ENCODE results near the gene SPOCK2. TPM values are rescaled to one million over a fixed set of nuclear protein-coding genes. Genes with fewer than 3 reads are reported as not detected.

The SPOCK2 gene
- total and polyA plus RNA-seq, 2 of the 13 experiments (the other 11 are each of a cell fraction or from before 2014, with no cell fraction given): 8.6 to 30.6 TPM

DNA sequence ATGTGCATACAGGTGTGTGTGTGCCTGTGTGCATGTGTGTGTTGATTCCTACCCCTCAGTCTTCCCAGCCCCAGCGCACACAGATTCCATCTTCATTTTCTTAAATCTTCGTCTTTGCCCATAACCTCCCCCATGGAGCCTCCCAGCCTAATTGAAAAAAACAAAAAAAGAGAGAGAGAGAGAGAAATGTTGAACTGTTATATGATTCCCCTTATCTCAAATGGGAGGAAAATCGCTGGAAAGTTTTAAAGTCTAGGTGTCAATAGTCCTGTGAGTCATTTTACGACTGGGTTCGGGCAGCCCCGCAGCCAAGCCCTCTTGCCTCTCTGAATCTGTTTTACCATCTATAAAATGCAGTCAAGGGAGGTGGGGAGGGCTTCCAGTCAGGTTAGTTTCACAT is 60.9 kb downstream of the SPOCK2 start:
- Histone ChIP-seq H3K4me1 (ENCODE audit: insufficient read depth, low read length) (peaks cover 86% of the 10 kb centered on the region), H3K4me3 (replicated peaks in 1 of 3; ENCODE audit: insufficient read depth in 1 of 3, low read depth in 2 of 3, low read length in 3 of 3) (no peak overlapping the region), H3K36me3 (replicated peaks in 1 of 2; ENCODE audit: control insufficient read depth in 1 of 2, insufficient read depth in 2 of 2, low read length in 2 of 2) (no peaks in the 10 kb centered on the region), H3K9ac (ENCODE audit: insufficient read depth, low read depth, low read length) (no peak overlapping the region), H3K9me3 (ENCODE audit: low read length) (no peaks in the 10 kb centered on the region), H4K20me1 (ENCODE audit: insufficient read depth, low read length) (no peaks in the 10 kb centered on the region), H3K79me2 (ENCODE audit: insufficient read depth, low read length) (peaks cover 11% of the 10 kb centered on the region), H2AFZ (ENCODE audit: low read length) (no peak overlapping the region), H3K27me3 (ENCODE audit: control insufficient read depth in 1 of 2, insufficient read depth in 2 of 2, low read length in 2 of 2) (no peaks in the 10 kb centered on the region), H3K4me2 (ENCODE audit: low read depth, low read length) (no peak overlapping the region), H3K27ac (ENCODE audit: extremely low read length, insufficient read depth, low read length) (no peak overlapping the region)
- TF ChIP-seq CHCHD3 (CRISPR knock-in tag; IDR thresholded peaks at IDR 0.05) (no peak), NFYB (CRISPR knock-in tag; IDR thresholded peaks at IDR 0.05) (no peak), ZNF33A (CRISPR knock-in tag; IDR thresholded peaks at IDR 0.05; ENCODE audit: borderline replicate concordance) (no peak), ZNF652 (CRISPR knock-in tag; IDR thresholded peaks at IDR 0.05; ENCODE audit: borderline replicate concordance, low read depth) (no peak), NBN (conservative IDR thresholded peaks at IDR 0.05) (no peak), KDM5B (CRISPR knock-in tag; IDR thresholded peaks at IDR 0.05; ENCODE audit: borderline replicate concordance) (no peak), ZNF75D (CRISPR knock-in tag; IDR thresholded peaks at IDR 0.05; ENCODE audit: borderline replicate concordance) (no peak)
- TF ChIP-seq, protein P1, sequence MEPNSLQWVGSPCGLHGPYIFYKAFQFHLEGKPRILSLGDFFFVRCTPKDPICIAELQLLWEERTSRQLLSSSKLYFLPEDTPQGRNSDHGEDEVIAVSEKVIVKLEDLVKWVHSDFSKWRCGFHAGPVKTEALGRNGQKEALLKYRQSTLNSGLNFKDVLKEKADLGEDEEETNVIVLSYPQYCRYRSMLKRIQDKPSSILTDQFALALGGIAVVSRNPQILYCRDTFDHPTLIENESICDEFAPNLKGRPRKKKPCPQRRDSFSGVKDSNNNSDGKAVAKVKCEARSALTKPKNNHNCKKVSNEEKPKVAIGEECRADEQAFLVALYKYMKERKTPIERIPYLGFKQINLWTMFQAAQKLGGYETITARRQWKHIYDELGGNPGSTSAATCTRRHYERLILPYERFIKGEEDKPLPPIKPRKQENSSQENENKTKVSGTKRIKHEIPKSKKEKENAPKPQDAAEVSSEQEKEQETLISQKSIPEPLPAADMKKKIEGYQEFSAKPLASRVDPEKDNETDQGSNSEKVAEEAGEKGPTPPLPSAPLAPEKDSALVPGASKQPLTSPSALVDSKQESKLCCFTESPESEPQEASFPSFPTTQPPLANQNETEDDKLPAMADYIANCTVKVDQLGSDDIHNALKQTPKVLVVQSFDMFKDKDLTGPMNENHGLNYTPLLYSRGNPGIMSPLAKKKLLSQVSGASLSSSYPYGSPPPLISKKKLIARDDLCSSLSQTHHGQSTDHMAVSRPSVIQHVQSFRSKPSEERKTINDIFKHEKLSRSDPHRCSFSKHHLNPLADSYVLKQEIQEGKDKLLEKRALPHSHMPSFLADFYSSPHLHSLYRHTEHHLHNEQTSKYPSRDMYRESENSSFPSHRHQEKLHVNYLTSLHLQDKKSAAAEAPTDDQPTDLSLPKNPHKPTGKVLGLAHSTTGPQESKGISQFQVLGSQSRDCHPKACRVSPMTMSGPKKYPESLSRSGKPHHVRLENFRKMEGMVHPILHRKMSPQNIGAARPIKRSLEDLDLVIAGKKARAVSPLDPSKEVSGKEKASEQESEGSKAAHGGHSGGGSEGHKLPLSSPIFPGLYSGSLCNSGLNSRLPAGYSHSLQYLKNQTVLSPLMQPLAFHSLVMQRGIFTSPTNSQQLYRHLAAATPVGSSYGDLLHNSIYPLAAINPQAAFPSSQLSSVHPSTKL (CRISPR knock-in tag; IDR thresholded peaks at IDR 0.05): no peak
- TF ChIP-seq, protein P2, sequence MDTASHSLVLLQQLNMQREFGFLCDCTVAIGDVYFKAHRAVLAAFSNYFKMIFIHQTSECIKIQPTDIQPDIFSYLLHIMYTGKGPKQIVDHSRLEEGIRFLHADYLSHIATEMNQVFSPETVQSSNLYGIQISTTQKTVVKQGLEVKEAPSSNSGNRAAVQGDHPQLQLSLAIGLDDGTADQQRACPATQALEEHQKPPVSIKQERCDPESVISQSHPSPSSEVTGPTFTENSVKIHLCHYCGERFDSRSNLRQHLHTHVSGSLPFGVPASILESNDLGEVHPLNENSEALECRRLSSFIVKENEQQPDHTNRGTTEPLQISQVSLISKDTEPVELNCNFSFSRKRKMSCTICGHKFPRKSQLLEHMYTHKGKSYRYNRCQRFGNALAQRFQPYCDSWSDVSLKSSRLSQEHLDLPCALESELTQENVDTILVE (CRISPR knock-in tag; IDR thresholded peaks at IDR 0.05): no peak
- TF ChIP-seq, protein P3, sequence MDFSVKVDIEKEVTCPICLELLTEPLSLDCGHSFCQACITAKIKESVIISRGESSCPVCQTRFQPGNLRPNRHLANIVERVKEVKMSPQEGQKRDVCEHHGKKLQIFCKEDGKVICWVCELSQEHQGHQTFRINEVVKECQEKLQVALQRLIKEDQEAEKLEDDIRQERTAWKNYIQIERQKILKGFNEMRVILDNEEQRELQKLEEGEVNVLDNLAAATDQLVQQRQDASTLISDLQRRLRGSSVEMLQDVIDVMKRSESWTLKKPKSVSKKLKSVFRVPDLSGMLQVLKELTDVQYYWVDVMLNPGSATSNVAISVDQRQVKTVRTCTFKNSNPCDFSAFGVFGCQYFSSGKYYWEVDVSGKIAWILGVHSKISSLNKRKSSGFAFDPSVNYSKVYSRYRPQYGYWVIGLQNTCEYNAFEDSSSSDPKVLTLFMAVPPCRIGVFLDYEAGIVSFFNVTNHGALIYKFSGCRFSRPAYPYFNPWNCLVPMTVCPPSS (IDR thresholded peaks at IDR 0.05): no peak
- WGBS (ENCODE audit: low lambda C conversion rate): 80% methylated on average over 6 of the region's 6 CpGs
- BruUV-seq (replicated peaks): no TSS peak
- intact Hi-C loops (cut with micrococcal nuclease; ENCODE audit: unreplicated experiment): no loop called here
- ChIA-PET CTCF (ENCODE audit: low intra/inter-chr PET ratio, low total read pairs) (no interaction called here), POLR2A (no interaction called here)
- DNase-seq (ENCODE audit: low spot score) (no peak), ATAC-seq (no peak), FAIRE-seq (no peak)
- in situ Hi-C loops (cut with HindIII; ENCODE audit: extremely low pct_ligation_motif_present, low pct_unique_long_range_greater_than_20kb): loop anchor here (25.0 kb wide), 1 partner anchor 690 kb away; no protein-coding TSS in a partner anchor

All from HepG2 (cell line).